B cell (primary cell): Measurements from ENCODE around the gene BTBD6. TPM values are rescaled to one million over a fixed set of nuclear protein-coding genes. Genes with fewer than 3 reads are reported as not detected.

Source experiments
- ATAC-seq: fragments of 200-7000 bp; cut with Tn5 transposase; one replicate; pipeline ENCODE4 v1.10.0; 2021; ENCODE audit warnings: low read depth, mild to moderate bottlenecking, moderate number of reproducible peaks, moderate library complexity
- CTCF ChIA-PET: fragments of 350-600 bp; sonication (Branson Sonifier 250); formaldehyde crosslinking; loops from one replicate; lab custom pipeline; 2021; ENCODE audit warnings: antibody characterized with exemption, inconsistent platforms; lab: Charles Lee
- POLR2A ChIA-PET: fragments of 350-600 bp; sonication (Branson Sonifier 250); formaldehyde crosslinking; loops from one replicate; lab custom pipeline; 2021; ENCODE audit warnings: antibody characterized with exemption; lab: Charles Lee
- DNase-seq: peaks from one replicate; pipeline ENCODE4 v3.0.0; 2013
- H2AFZ ChIP-seq: 2 replicates; pipeline ENCODE4 v1.6.1; 2012; ENCODE audit warnings: mild to moderate bottlenecking, low read depth, low read length; ENCODE audit not compliant: insufficient read depth, poor library complexity, severe bottlenecking
- H3K27ac ChIP-seq, 2 donors: 1 replicate in 1 of 2; 2 replicates in 1 of 2; pipeline ENCODE4 v1.5.1; 2012 to 2013; ENCODE audit warnings: low read length in 2 of 2, mild to moderate bottlenecking in 2 of 2, moderate library complexity in 1 of 2
- H3K27me3 ChIP-seq, 4 experiments: fragments of 200-600 bp in 1 of 4; sonication (generic) in 1 of 4; replicated peaks in 1 of 4; 1 replicate in 2 of 4; 2 replicates in 2 of 4; pipeline versions ENCODE4 v1.6.1 to v1.7.0; 2013 to 2016; ENCODE audit warnings: low read length in 3 of 4, mild to moderate bottlenecking in 2 of 4, mixed read lengths in 1 of 4, moderate library complexity in 1 of 4; ENCODE audit not compliant: insufficient read depth in 4 of 4, control insufficient read depth in 3 of 4; ENCODE audit errors: control extremely low read depth in 1 of 4
- H3K36me3 ChIP-seq, 2 experiments: replicated peaks in 1 of 2; 1 replicate in 1 of 2; 2 replicates in 1 of 2; pipeline versions ENCODE4 v1.6.1 to v1.7.1; 2013; ENCODE audit warnings: low read length in 1 of 2; ENCODE audit not compliant: insufficient read depth in 2 of 2, control insufficient read depth in 1 of 2; ENCODE audit errors: control extremely low read depth in 1 of 2, extremely low read depth in 1 of 2
- H3K4me1 ChIP-seq, 2 donors: fragments of 200-600 bp in 1 of 2; sonication (generic) in 1 of 2; 1 replicate in 1 of 2; 2 replicates in 1 of 2; pipeline versions ENCODE4 v1.5.1 to v1.6.1; 2013 to 2017; ENCODE audit warnings: low read length in 2 of 2; ENCODE audit not compliant: control insufficient read depth in 2 of 2, insufficient read depth in 2 of 2
- H3K4me2 ChIP-seq: replicated peaks from 2 replicates; pipeline ENCODE3; 2012; ENCODE audit warnings: mild to moderate bottlenecking, low read depth, low read length; ENCODE audit not compliant: poor library complexity, severe bottlenecking
- H3K4me3 ChIP-seq, 5 experiments: fragments of 200-600 bp in 1 of 5; sonication (generic) in 1 of 5; 1 replicate in 3 of 5; 2 replicates in 2 of 5; pipeline versions ENCODE4 v1.5.1 to v1.7.0; 2011 to 2016; ENCODE audit warnings: low read length in 4 of 5, mild to moderate bottlenecking in 4 of 5, low read depth in 2 of 5, control low read depth in 1 of 5, moderate library complexity in 1 of 5; ENCODE audit not compliant: insufficient read depth in 1 of 5; ENCODE audit errors: control extremely low read depth in 1 of 5, extremely low read depth in 1 of 5
- H3K79me2 ChIP-seq: fragments of 200-600 bp; sonication (generic); one replicate; pipeline ENCODE4 v1.6.0; 2016; ENCODE audit warnings: low read length; ENCODE audit not compliant: control insufficient read depth, insufficient read depth
- H3K9ac ChIP-seq: fragments of 200-600 bp; sonication (generic); 2 replicates; pipeline ENCODE4 v1.6.1; 2017; ENCODE audit warnings: mild to moderate bottlenecking, low read length, moderate library complexity
- H3K9me3 ChIP-seq, 3 donors: one replicate each; pipeline versions ENCODE4 v1.6.1 to v1.7.1; 2013; ENCODE audit warnings: low read length in 2 of 3; ENCODE audit not compliant: control insufficient read depth in 2 of 3, insufficient read depth in 1 of 3; ENCODE audit errors: control extremely low read depth in 1 of 3
- H4K20me1 ChIP-seq: 2 replicates; pipeline ENCODE4 v1.6.0; 2012; ENCODE audit warnings: mild to moderate bottlenecking, low read length; ENCODE audit not compliant: insufficient read depth, control insufficient read depth, poor library complexity, severe bottlenecking
- H3K27ac Mint-ChIP-seq: one replicate; pipeline ENCODE4 v1.8.0; 2021; ENCODE audit warnings: mixed read lengths
- H3K27me3 Mint-ChIP-seq: one replicate; pipeline ENCODE4 v1.8.0; 2021; ENCODE audit warnings: mixed read lengths
- H3K4me1 Mint-ChIP-seq: one replicate; pipeline ENCODE4 v1.8.0; 2021; ENCODE audit warnings: mixed read lengths
- H3K4me3 Mint-ChIP-seq: one replicate; pipeline ENCODE4 v1.8.0; 2021; ENCODE audit warnings: mixed read lengths
- H3K9me3 Mint-ChIP-seq: one replicate; pipeline ENCODE4 v1.8.0; 2022; ENCODE audit warnings: mixed read lengths; ENCODE audit not compliant: insufficient read depth
- CTCF ChIP-seq: fragments of 200-600 bp; IDR thresholded peaks from one replicate; pipeline ENCODE4 v1.8.0; 2022; ENCODE audit warnings: antibody characterized with exemption, mild to moderate bottlenecking
- EZH2 ChIP-seq: IDR thresholded peaks from 2 replicates; pipeline ENCODE4 v1.6.1; 2012; ENCODE audit warnings: borderline replicate concordance, low read depth, mild to moderate bottlenecking, moderate library complexity, low read length; ENCODE audit not compliant: insufficient read depth, poor library complexity, severe bottlenecking
- WGBS: methylation state at CpG from one replicate; pipeline ENCODE4 v1.1.5; 2013; ENCODE audit warnings: missing lambda C conversion rate; ENCODE audit not compliant: insufficient coverage; 5-methylcytosine and 5-hydroxymethylcytosine counted together
- intact Hi-C: fragments of 100-400 bp; cut with micrococcal nuclease; formaldehyde crosslinking; loops from one replicate; pipeline ENCODE4 v1.10.0; 2022
- polyA plus RNA-seq: library from polyadenylated mRNA; depleted of rRNA; stranded (reverse); fragments of >200 nt; gene quantifications from 2 replicates; pipeline ENCODE4 v1.2.3, GENCODE V29; 2012
- total RNA-seq, 2 donors: library from RNA; stranded (reverse); fragments of 120-200 nt in 1 of 2; gene quantifications; 1 replicate in 1 of 2; 2 replicates in 1 of 2; pipeline versions ENCODE4 v1.2.3 to v1.2.4, GENCODE V29; 2013 to 2022

BTBD6 gene
- total and polyA plus RNA-seq, 2 donors (not counting 1 experiment from before 2014, with no cell fraction given) = 33.4 to 36.1 TPM

- H3K27ac Mint-ChIP-seq = no peak overlapping the region
- no peaks in the 10 kb centered on the region for H3K27me3 Mint-ChIP-seq
- H3K4me3 Mint-ChIP-seq = no peak overlapping the region
- Histone ChIP-seq H3K9ac (no peak overlapping the region), H3K27ac (no peak overlapping the region), H3K4me2 (no peak overlapping the region), H2AFZ (no peak overlapping the region), H3K27me3 (no peaks in the 10 kb centered on the region), H4K20me1 (peaks cover 9% of the 10 kb centered on the region), H3K4me3 (no peak overlapping the region), H3K79me2 (peaks cover 5% of the 10 kb centered on the region), H3K36me3 (peaks cover 0 to 42% of the 10 kb centered on the region in 2 experiments), H3K4me1 (no peaks in the 10 kb centered on the region), H3K9me3 (peaks cover 0 to 4% (median 0%) of the 10 kb centered on the region in 3 donors)
- WGBS = 97% methylated on average over 26 of the region's 29 CpGs
- ChIA-PET POLR2A (no interaction called here), CTCF (no interaction called here)
- H3K4me1 Mint-ChIP-seq = no peaks in the 10 kb centered on the region
- H3K9me3 Mint-ChIP-seq = no peaks in the 10 kb centered on the region
- intact Hi-C loops = no loop called here
- ATAC-seq = no peak
- TF ChIP-seq EZH2 (no peak), CTCF (no peak)
- no peak for DNase-seq
Observed at GRCh38 chr14:105220699-105221597, 27.4 kb upstream of the BTBD6 start.

GRCh38 chr14:105221598-105222178, 26.6 kb upstream of the BTBD6 start:
- Histone ChIP-seq H3K79me2 (peaks cover 5% of the 10 kb centered on the region), H3K9me3 (no peaks in the 10 kb centered on the region), H3K4me3 (no peak overlapping the region), H3K4me1 (no peaks in the 10 kb centered on the region), H3K27ac (no peak overlapping the region), H2AFZ (no peak overlapping the region), H3K27me3 (no peaks in the 10 kb centered on the region), H4K20me1 (peaks cover 9% of the 10 kb centered on the region), H3K9ac (no peak overlapping the region), H3K36me3 (peaks cover 0 to 47% of the 10 kb centered on the region in 2 experiments), H3K4me2 (no peak overlapping the region)
- ChIA-PET CTCF (no interaction called here), POLR2A (no interaction called here)
- over 99% methylated on average over 26 of the region's 27 CpGs for WGBS
- DNase-seq (no peak), ATAC-seq (no peak)
- Mint-ChIP-seq H3K9me3 (no peaks in the 10 kb centered on the region), H3K4me3 (no peak overlapping the region), H3K27ac (no peak overlapping the region), H3K27me3 (no peaks in the 10 kb centered on the region), H3K4me1 (no peaks in the 10 kb centered on the region)
- TF ChIP-seq EZH2 (no peak), CTCF (no peak)
- intact Hi-C loops = no loop called here
